Testis (tissue), 3 donors: ENCODE results near the gene CACNB2. TPM values are rescaled to one million over a fixed set of nuclear protein-coding genes. Genes with fewer than 3 reads are reported as not detected.

Source experiments
- DNase-seq: peaks from one replicate; pipeline ENCODE4 v3.0.0-alpha.2; 2019
- H3K27ac ChIP-seq, 2 donors: fragments of 200-600 bp; sonication (generic); one replicate each; pipeline ENCODE4 v1.5.1; 2019
- H3K27me3 ChIP-seq: fragments of 200-600 bp; sonication (generic); one replicate; pipeline ENCODE4 v1.5.1; 2019
- H3K36me3 ChIP-seq: fragments of 200-600 bp; sonication (generic); one replicate; pipeline ENCODE4 v1.5.1; 2017; ENCODE audit warnings: low read depth; ENCODE audit errors: missing control alignments
- H3K4me1 ChIP-seq: fragments of 200-600 bp; sonication (generic); one replicate; pipeline ENCODE4 v1.5.1; 2019
- H3K4me3 ChIP-seq, 2 donors: fragments of 200-600 bp; sonication (generic); one replicate each; pipeline ENCODE4 v1.5.1; 2017 to 2019
- H3K9me3 ChIP-seq: fragments of 200-600 bp; sonication (generic); one replicate; pipeline ENCODE4 v1.5.1; 2017
- CTCF ChIP-seq, 3 experiments: fragments of 450-650 bp in 2 of 3; fragments of 200-600 bp in 1 of 3; sonication (generic) in 1 of 3; IDR thresholded peaks; one replicate each; pipeline ENCODE4 v1.5.1; 2016 to 2019; ENCODE audit warnings: antibody characterized with exemption in 3 of 3, mild to moderate bottlenecking in 2 of 3, moderate library complexity in 1 of 3
- POLR2A ChIP-seq: fragments of 450-650 bp; IDR thresholded peaks from one replicate; pipeline ENCODE4 v1.6.1; 2017; ENCODE audit warnings: antibody characterized with exemption, mild to moderate bottlenecking, moderate library complexity
- whole genome bisulfite sequencing, 2 donors: methylation state at CpG; one replicate each; pipeline ENCODE4 v1.1.5; 2018; 5-methylcytosine and 5-hydroxymethylcytosine counted together
- intact Hi-C: fragments of 100-400 bp; cut with DNase I; formaldehyde crosslinking; loops from one replicate; pipeline ENCODE4 v1.15.1; 2023; ENCODE audit warnings: low total_unique reads
- polyA plus RNA-seq: library from polyadenylated mRNA; stranded (reverse); fragments of 350-450 nt; fragmentation: Illumina TruSeq; extraction: RNeasy Lipid Tissue Mini Kit (QIAGEN cat#74804); gene quantifications from one replicate; pipeline ENCODE4 v1.2.3, GENCODE V29; 2014; ENCODE audit warnings: low read depth, low replicate concordance; ENCODE audit not compliant: insufficient read depth
- total RNA-seq, 2 donors: library from RNA; depleted of rRNA; stranded (reverse); fragments of >200 nt; gene quantifications; one replicate each; pipeline ENCODE4 v1.2.3, GENCODE V29; 2016

CACNB2 gene
- total and polyA plus RNA-seq, 3 donors from 2014 or later: 1.3 to 4.8 (median 1.4) TPM

DNA sequence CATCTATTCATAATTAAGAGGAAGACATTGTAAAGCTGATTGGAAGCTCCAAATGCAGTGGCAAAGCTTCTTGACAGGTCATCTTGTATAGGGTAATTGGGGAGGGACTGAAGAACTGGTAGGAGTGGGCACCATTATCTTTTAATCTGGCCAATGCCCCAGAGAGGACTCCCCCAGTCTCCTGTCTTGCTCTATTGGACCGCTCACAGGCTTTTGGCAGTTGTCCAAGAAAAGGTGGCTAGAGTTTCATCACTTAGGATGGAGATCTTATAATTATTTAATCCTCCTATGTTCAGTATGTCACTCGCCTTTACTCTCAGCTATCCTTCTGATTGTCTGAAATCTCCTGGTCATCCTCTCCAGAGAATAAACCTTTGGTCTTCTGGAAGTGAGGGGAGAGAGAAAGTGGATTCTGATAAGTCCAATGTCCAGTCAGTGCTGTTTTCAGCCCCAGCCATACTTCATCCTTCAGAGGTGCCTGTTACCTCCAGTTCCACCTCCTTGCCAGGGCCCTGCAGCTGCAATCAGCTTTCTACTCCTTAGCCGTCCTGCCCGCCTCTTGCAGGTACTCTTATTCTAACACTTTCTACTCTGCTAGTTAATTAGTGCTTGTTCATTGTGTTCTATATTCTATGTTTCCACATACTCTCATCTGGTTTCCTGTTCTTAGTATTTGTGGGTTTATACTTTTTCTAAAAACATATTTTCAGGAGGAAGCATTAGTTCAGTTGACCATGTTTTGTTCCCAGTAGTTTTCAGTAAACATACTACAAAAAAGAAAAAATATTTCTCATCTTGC, 269.6 kb downstream of the CACNB2 start:
- intact Hi-C loops: no loop called here
- 87 to 90% methylated on average over 4 of the region's 4 CpGs for WGBS, 2 donors
- no peak overlapping the region for H3K27ac ChIP-seq
- H3K4me1 ChIP-seq: no peaks in the 10 kb centered on the region
- H3K36me3 ChIP-seq: no peaks in the 10 kb centered on the region
- no peaks in the 10 kb centered on the region for H3K27me3 ChIP-seq
- H3K9me3 ChIP-seq: no peaks in the 10 kb centered on the region
- no peak overlapping the region for H3K4me3 ChIP-seq
- TF ChIP-seq CTCF (IDR thresholded peaks at IDR 0.05) (no peak), POLR2A (no peak)
- no peak for DNase-seq

DNA sequence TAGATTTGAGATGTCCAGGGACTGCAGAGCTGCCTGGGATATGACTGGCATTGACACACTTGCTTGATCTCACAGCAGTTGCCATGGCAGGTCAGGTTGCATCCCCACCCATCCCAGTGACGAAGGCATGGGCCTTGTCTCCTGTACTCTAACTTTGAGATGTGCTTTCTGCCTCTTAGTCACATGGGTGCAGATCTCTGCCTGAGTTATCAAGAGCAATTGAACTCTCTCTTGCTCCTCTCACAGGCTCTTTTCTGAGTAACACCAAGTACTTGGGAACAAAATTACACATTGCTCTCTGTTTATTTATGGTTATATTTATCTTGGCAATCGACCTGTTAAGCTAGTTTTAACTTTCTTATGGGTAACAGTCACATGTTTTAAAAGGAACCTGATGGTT, 273.8 kb downstream of the CACNB2 start:
- Histone ChIP-seq H3K4me3 (no peak overlapping the region), H3K4me1 (no peaks in the 10 kb centered on the region), H3K27me3 (no peaks in the 10 kb centered on the region), H3K9me3 (no peaks in the 10 kb centered on the region), H3K27ac (no peak overlapping the region), H3K36me3 (no peaks in the 10 kb centered on the region)
- TF ChIP-seq CTCF (IDR thresholded peaks at IDR 0.05) (no peak), POLR2A (no peak)
- intact Hi-C loops: no loop called here
- no peak for DNase-seq
- 43 to 58% methylated on average over 2 of the region's 2 CpGs for WGBS, 2 donors

DNA sequence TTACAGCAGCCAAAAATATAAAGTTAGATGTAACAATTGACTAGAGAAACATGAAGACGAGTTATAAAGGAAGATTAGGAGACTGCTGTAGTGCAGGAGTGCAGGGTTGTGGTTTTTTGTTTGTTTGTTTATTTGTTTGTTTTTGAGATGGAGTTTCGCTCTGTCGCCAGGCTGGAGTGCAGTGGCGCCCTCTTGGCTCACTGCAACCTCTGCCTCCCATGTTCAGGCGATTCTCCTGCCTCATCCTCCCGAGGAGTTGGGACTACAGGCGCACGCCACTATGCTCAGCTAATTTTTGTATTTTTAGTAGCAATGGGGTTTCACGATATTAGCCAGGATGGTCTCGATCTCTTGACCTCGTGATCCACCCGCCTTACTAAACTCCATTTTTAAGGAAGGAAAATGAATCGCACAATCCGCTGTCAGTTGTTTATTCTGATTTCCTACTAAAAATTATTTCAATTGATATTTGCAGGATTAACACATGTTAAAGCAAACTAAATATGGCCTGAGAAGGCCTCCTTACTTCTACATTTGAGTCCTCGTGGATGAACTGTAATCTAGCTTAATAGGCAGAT, 277.8 kb downstream of the CACNB2 start:
- H3K4me1 ChIP-seq: no peaks in the 10 kb centered on the region
- no peaks in the 10 kb centered on the region for H3K9me3 ChIP-seq
- H3K36me3 ChIP-seq: no peaks in the 10 kb centered on the region
- no peak overlapping the region for H3K27ac ChIP-seq
- intact Hi-C loops: no loop called here
- no peak for DNase-seq
- no peaks in the 10 kb centered on the region for H3K27me3 ChIP-seq
- TF ChIP-seq POLR2A (no peak), CTCF (IDR thresholded peaks at IDR 0.05) (no peak)
- 69 to 74% methylated on average over 15 of the region's 15 CpGs for WGBS, 2 donors
- no peak overlapping the region for H3K4me3 ChIP-seq

DNA sequence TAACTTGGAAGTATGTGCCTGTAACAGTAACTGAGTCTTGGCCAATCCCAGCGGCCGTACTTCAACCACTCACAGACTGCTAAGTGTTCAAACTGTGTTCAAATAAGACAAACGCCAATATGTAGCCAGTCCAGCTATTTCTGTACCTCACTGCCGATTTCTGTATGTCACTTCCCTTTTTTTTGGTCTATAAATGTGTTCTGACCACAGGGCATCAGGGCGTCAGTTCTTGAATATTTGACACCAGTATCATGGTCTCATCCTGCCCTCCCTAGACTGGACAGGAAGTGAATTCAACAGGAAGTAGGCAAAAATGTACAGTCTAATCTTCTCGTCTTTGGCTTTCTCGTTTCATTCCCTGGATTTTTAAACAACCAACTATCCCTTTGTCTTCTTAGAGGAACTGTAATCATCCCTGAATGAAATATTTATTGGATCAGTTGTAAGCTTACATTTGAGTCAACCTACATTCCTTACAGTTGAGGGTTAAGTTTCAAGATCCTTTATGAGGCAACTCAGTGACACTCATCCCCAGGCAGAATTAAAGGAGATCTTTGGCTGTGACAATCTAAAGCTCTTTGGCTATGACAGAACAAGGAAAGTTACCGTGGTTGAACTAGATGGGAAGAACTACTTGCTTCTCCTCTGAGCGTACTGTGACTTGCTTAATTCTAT, 278.5 kb downstream of the CACNB2 start:
- H3K36me3 ChIP-seq: no peaks in the 10 kb centered on the region
- 68 to 71% methylated on average over 9 of the region's 9 CpGs for WGBS, 2 donors
- no peak for DNase-seq
- H3K4me3 ChIP-seq: no peak overlapping the region
- no peaks in the 10 kb centered on the region for H3K27me3 ChIP-seq
- intact Hi-C loops: no loop called here
- H3K9me3 ChIP-seq: no peaks in the 10 kb centered on the region
- H3K4me1 ChIP-seq: no peaks in the 10 kb centered on the region
- no peak overlapping the region for H3K27ac ChIP-seq
- TF ChIP-seq POLR2A (no peak), CTCF (IDR thresholded peaks at IDR 0.05) (no peak)
